Stomach (tissue), 4 donors: Measurements from ENCODE around the gene PLEKHG3.

ENCODE experiments used
- EP300 ChIP-seq: sonication (generic); formaldehyde crosslinking; IDR thresholded peaks from one replicate; pipeline ENCODE4 v1.6.1; 2017; ENCODE audit warnings: antibody characterized with exemption
- POLR2A ChIP-seq, 4 donors: fragments of 450-650 bp; IDR thresholded peaks; one replicate each; pipeline ENCODE4 v1.6.1; 2016; ENCODE audit warnings: antibody characterized with exemption in 4 of 4, control low read depth in 2 of 4, mild to moderate bottlenecking in 1 of 4, moderate library complexity in 1 of 4
- POLR2AphosphoS5 ChIP-seq, 3 donors: sonication (generic); formaldehyde crosslinking; IDR thresholded peaks; one replicate each; pipeline ENCODE4 v1.6.1; 2016; ENCODE audit warnings: antibody characterized with exemption in 3 of 3
- TF ChIP-seq, protein P1 (sequence below), 7 experiments: fragments of 450-650 bp in 4 of 7; fragments of 200-600 bp in 3 of 7; sonication (generic) in 3 of 7; IDR thresholded peaks; one replicate each; pipeline ENCODE4 v1.5.1; 2016 to 2019; ENCODE audit warnings: antibody characterized with exemption in 7 of 7, control low read depth in 2 of 7, mild to moderate bottlenecking in 1 of 7

GRCh38 chr14:64696355-64696857 lies 7.8 kb upstream of the PLEKHG3 start:
- TF ChIP-seq, protein P1, sequence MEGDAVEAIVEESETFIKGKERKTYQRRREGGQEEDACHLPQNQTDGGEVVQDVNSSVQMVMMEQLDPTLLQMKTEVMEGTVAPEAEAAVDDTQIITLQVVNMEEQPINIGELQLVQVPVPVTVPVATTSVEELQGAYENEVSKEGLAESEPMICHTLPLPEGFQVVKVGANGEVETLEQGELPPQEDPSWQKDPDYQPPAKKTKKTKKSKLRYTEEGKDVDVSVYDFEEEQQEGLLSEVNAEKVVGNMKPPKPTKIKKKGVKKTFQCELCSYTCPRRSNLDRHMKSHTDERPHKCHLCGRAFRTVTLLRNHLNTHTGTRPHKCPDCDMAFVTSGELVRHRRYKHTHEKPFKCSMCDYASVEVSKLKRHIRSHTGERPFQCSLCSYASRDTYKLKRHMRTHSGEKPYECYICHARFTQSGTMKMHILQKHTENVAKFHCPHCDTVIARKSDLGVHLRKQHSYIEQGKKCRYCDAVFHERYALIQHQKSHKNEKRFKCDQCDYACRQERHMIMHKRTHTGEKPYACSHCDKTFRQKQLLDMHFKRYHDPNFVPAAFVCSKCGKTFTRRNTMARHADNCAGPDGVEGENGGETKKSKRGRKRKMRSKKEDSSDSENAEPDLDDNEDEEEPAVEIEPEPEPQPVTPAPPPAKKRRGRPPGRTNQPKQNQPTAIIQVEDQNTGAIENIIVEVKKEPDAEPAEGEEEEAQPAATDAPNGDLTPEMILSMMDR (IDR thresholded peaks at IDR 0.05), result no peak
- no peak for TF ChIP-seq POLR2A (IDR thresholded peaks at IDR 0.05)
- TF ChIP-seq POLR2AphosphoS5 (IDR thresholded peaks at IDR 0.05), result peak in 1 of 3 donors; percentile 48
- TF ChIP-seq EP300, result no peak
